GM23248 (cell line): ENCODE measurements around the gene FRMD7. TPM values are rescaled to one million over a fixed set of nuclear protein-coding genes. Genes with fewer than 3 reads are reported as not detected.

Experiments used
- DNase-seq: peaks from one replicate; pipeline ENCODE4 v3.0.0-alpha.2; 2015
- H2AFZ ChIP-seq: fragments of 200-600 bp; sonication (generic); 2 replicates; pipeline ENCODE4 v1.6.1; 2016; ENCODE audit warnings: antibody characterized with exemption
- H3F3A ChIP-seq: fragments of 200-600 bp; sonication (generic); 2 replicates; pipeline ENCODE4 v1.6.1; 2016; ENCODE audit warnings: mild to moderate bottlenecking, antibody characterized with exemption, mixed run types; ENCODE audit not compliant: insufficient read depth
- H3K27ac ChIP-seq: fragments of 200-600 bp; sonication (generic); 2 replicates; pipeline ENCODE4 v1.5.1; 2016; ENCODE audit warnings: mild to moderate bottlenecking
- H3K27me3 ChIP-seq: fragments of 200-600 bp; sonication (generic); replicated peaks from 2 replicates; pipeline ENCODE4 v1.6.1; 2016; ENCODE audit warnings: mild to moderate bottlenecking; ENCODE audit not compliant: insufficient read depth
- H3K36me3 ChIP-seq: fragments of 200-600 bp; sonication (generic); 2 replicates; pipeline ENCODE4 v1.6.1; 2016; ENCODE audit warnings: low read depth, mild to moderate bottlenecking
- H3K4me1 ChIP-seq: fragments of 200-600 bp; sonication (generic); 2 replicates; pipeline ENCODE4 v1.6.1; 2016; ENCODE audit warnings: mild to moderate bottlenecking; ENCODE audit not compliant: insufficient read depth
- H3K4me2 ChIP-seq: fragments of 200-600 bp; sonication (generic); one replicate; pipeline ENCODE4 v1.6.1; 2016; ENCODE audit warnings: mild to moderate bottlenecking; ENCODE audit not compliant: unreplicated experiment
- H3K4me3 ChIP-seq: fragments of 200-600 bp; sonication (generic); 2 replicates; pipeline ENCODE4 v1.5.1; 2016; ENCODE audit warnings: mild to moderate bottlenecking
- H3K79me2 ChIP-seq: fragments of 200-600 bp; sonication (generic); 2 replicates; pipeline ENCODE4 v1.6.1; 2016; ENCODE audit warnings: mild to moderate bottlenecking; ENCODE audit not compliant: insufficient read depth
- H3K9ac ChIP-seq: fragments of 200-600 bp; sonication (generic); 2 replicates; pipeline ENCODE4 v1.6.1; 2016; ENCODE audit warnings: mild to moderate bottlenecking
- H3K9me2 ChIP-seq: fragments of 200-600 bp; sonication (generic); 2 replicates; pipeline ENCODE4 v1.6.1; 2016; ENCODE audit warnings: mixed run types, mild to moderate bottlenecking, moderate library complexity; ENCODE audit not compliant: insufficient read depth
- H3K9me3 ChIP-seq: fragments of 200-600 bp; sonication (generic); one replicate; pipeline ENCODE4 v1.6.1; 2017; ENCODE audit warnings: low read depth
- H4K20me1 ChIP-seq: fragments of 200-600 bp; sonication (generic); 2 replicates; pipeline ENCODE4 v1.6.0; 2016; ENCODE audit not compliant: insufficient read depth
- EZH2 ChIP-seq: fragments of 200-600 bp; sonication (generic); IDR thresholded peaks from 2 replicates; pipeline ENCODE4 v1.6.1; 2018; ENCODE audit warnings: antibody characterized with exemption, mild to moderate bottlenecking; ENCODE audit not compliant: insufficient read depth, poor library complexity, severe bottlenecking
- EZH2phosphoT487 ChIP-seq: fragments of 200-600 bp; sonication (generic); IDR thresholded peaks from 2 replicates; pipeline ENCODE4 v1.6.1; 2018; ENCODE audit warnings: antibody characterized with exemption, moderate library complexity, mild to moderate bottlenecking, low read depth; ENCODE audit not compliant: insufficient read depth
- in situ Hi-C: fragments of 300-500 bp; cut with MboI; formaldehyde crosslinking; loops from 2 replicates; pipeline ENCODE4 v1.15.0; 2020
- polyA plus RNA-seq: library from polyadenylated mRNA; unstranded; fragments of >200 nt; fragmentation: Nextera tagmentation; extraction: Ambion mirVana; gene quantifications from 2 replicates; pipeline ENCODE4 v1.2.1, GENCODE V29; 2016
- total RNA-seq: library from RNA; depleted of rRNA; stranded (reverse); fragments of >200 nt; shearing (Covaris generic); gene quantifications from 2 replicates; pipeline ENCODE4 v1.2.3, GENCODE V29; 2014; rRNA removed

FRMD7 gene
- total and polyA plus RNA-seq, 2 experiments from 2014 or later: 0.11 TPM; not detected in 1

DNA sequence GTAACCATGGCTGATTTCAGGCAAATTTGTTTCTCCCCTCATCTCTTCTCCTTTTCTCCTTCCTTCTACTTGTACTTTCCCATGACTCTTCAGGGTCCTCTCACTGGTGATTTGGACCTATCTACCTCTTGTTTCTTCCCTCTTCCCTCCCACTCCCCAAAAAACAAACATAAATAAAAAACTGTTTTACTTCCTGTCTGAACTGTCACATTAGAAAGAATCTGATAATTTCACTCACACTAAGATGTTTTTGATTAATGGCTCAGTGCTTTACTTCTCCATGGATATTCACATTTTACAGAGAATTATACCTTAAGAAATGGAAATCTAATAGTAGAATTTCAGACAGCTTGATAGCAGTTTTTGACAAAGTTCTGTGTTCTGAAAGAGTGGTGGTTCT lies 97.6 kb downstream of the FRMD7 start:
- no peaks in the 10 kb centered on the region for H3K27me3 ChIP-seq

More for the DNA sequence above, 97.6 kb downstream of the FRMD7 start:
- H4K20me1 ChIP-seq: no peaks in the 10 kb centered on the region
- H3K27ac ChIP-seq: no peak overlapping the region
- H3K4me2 ChIP-seq: no peak overlapping the region
- no peaks in the 10 kb centered on the region for H3K9me2 ChIP-seq
- no peak overlapping the region for H2AFZ ChIP-seq
- no peak for TF ChIP-seq EZH2
- no peak for TF ChIP-seq EZH2phosphoT487
- no peaks in the 10 kb centered on the region for H3K4me1 ChIP-seq
- no peaks in the 10 kb centered on the region for H3K36me3 ChIP-seq
- no peaks in the 10 kb centered on the region for H3K9me3 ChIP-seq
- no peaks in the 10 kb centered on the region for H3F3A ChIP-seq
- H3K79me2 ChIP-seq: no peaks in the 10 kb centered on the region
- in situ Hi-C loops: no loop called here
- no peak overlapping the region for H3K4me3 ChIP-seq
- H3K9ac ChIP-seq: no peak overlapping the region
- DNase-seq: no peak

Other genes with a start within 250 kb of the FRMD7 start
- 1.0 and 1.1 TPM in 2 replicates for gene STK26, start 104.7 kb downstream of the FRMD7 start, total RNA-seq
- 0.74 and 1.1 TPM in 2 replicates for gene STK26, start 104.7 kb downstream of the FRMD7 start, polyA plus RNA-seq
- 18.3 and 21.2 TPM in 2 replicates for gene RAP2C, start 91.4 kb upstream of the FRMD7 start, total RNA-seq
- gene RAP2C, start 91.4 kb upstream of the FRMD7 start, polyA plus RNA-seq: 15.2 and 15.7 TPM in 2 replicates